ENCODE data around the gene SLC35F4. TPM values are rescaled to one million over a fixed set of nuclear protein-coding genes. Genes with fewer than 3 reads are reported as not detected.

Gene SLC35F4
- total RNA-seq, 6 experiments from 2014 or later: not detected

- no peak for DNase-seq
- H3K27ac Mint-ChIP-seq: no peak overlapping the region
- H3K4me3 Mint-ChIP-seq: no peak overlapping the region
- peaks cover 34% of the 10 kb centered on the region for H3K9me3 Mint-ChIP-seq
- H3K4me1 Mint-ChIP-seq (ENCODE audit: low read depth): no peaks in the 10 kb centered on the region
- no peaks in the 10 kb centered on the region for H3K27me3 Mint-ChIP-seq (ENCODE audit: insufficient read depth)
- no peaks in the 10 kb centered on the region for H3K36me3 Mint-ChIP-seq (ENCODE audit: low read depth)
- no peak for TF ChIP-seq CTCF (IDR thresholded peaks at IDR 0.05)
These were observed 53.8 kb downstream of the SLC35F4 start for GRCh38 chr14:57811998-57812546.

- Mint-ChIP-seq H3K4me1 (ENCODE audit: low read depth) (no peaks in the 10 kb centered on the region), H3K36me3 (ENCODE audit: low read depth) (no peaks in the 10 kb centered on the region), H3K9me3 (peaks cover 27% of the 10 kb centered on the region), H3K27me3 (ENCODE audit: insufficient read depth) (no peaks in the 10 kb centered on the region), H3K4me3 (no peak overlapping the region), H3K27ac (no peak overlapping the region)
- TF ChIP-seq CTCF (IDR thresholded peaks at IDR 0.05): no peak
- no peak for DNase-seq
These were observed 56.1 kb downstream of the SLC35F4 start for GRCh38 chr14:57809808-57810207.

- no peak overlapping the region for H3K27ac Mint-ChIP-seq
- TF ChIP-seq CTCF (IDR thresholded peaks at IDR 0.05): no peak
- H3K9me3 Mint-ChIP-seq: peaks cover 21% of the 10 kb centered on the region
- H3K27me3 Mint-ChIP-seq (ENCODE audit: insufficient read depth): no peaks in the 10 kb centered on the region
- no peaks in the 10 kb centered on the region for H3K36me3 Mint-ChIP-seq (ENCODE audit: low read depth)
- no peaks in the 10 kb centered on the region for H3K4me1 Mint-ChIP-seq (ENCODE audit: low read depth)
- no peak for DNase-seq
- H3K4me3 Mint-ChIP-seq: no peak overlapping the region
These were observed 68.7 kb downstream of the SLC35F4 start for GRCh38 chr14:57797160-57797559.

GRCh38 chr14:57796556-57796955 is 69.3 kb downstream of the SLC35F4 start:
- no peaks in the 10 kb centered on the region for H3K4me1 Mint-ChIP-seq (ENCODE audit: low read depth)
- no peaks in the 10 kb centered on the region for H3K27me3 Mint-ChIP-seq (ENCODE audit: insufficient read depth)
- H3K36me3 Mint-ChIP-seq (ENCODE audit: low read depth): no peaks in the 10 kb centered on the region
- H3K9me3 Mint-ChIP-seq: peaks cover 21% of the 10 kb centered on the region
- no peak for DNase-seq
- no peak overlapping the region for H3K4me3 Mint-ChIP-seq
- no peak overlapping the region for H3K27ac Mint-ChIP-seq
- no peak for TF ChIP-seq CTCF (IDR thresholded peaks at IDR 0.05)

DNA sequence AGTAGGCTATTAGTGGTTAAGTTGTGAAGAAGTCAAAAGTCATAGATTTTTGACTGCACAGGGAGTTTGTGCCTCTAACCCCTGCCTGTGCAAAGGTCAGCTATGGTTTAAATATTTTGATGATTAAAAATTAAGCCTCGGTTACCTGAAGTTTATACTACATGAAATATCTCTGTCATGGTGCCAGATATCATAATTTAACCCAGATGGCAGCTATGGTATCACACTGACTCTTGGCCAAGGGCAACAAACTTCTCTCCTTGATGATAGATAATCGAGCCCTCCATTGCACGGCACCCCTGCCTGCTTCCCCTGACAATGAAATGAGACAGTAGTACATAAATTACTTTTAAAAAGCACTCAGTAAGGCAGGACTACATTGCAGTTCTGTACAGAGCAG is 80.8 kb downstream of the SLC35F4 start:
- no peaks in the 10 kb centered on the region for H3K27me3 Mint-ChIP-seq (ENCODE audit: insufficient read depth)
- TF ChIP-seq CTCF (IDR thresholded peaks at IDR 0.05): no peak
- H3K4me1 Mint-ChIP-seq (ENCODE audit: low read depth): no peaks in the 10 kb centered on the region
- DNase-seq: no peak
- peaks cover 73% of the 10 kb centered on the region for H3K9me3 Mint-ChIP-seq
- H3K36me3 Mint-ChIP-seq (ENCODE audit: low read depth): no peaks in the 10 kb centered on the region
- H3K4me3 Mint-ChIP-seq: no peak overlapping the region
- no peak overlapping the region for H3K27ac Mint-ChIP-seq

DNA sequence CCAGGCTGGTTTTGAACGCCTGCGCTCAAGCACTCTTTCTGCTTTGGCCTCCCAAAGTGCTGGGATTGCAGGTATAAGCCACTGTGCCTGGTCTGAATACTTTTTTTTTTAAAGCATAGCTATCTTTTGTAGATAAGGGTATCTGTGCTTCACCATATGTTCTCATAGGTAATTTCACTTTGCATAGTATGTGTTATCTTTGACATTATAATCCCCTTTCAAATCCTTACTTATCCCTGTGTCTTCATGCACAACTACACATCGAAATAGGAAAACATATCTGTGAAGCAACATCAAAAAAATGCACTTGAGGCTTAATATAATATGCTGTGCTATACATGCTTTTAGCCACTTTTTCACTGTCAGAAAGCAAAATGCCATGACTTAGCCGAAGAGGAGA is 94.1 kb downstream of the SLC35F4 start:
- H3K4me1 Mint-ChIP-seq (ENCODE audit: low read depth): no peaks in the 10 kb centered on the region
- no peak overlapping the region for H3K27ac Mint-ChIP-seq
- no peaks in the 10 kb centered on the region; the same call in none of the 2 replicates for H3K36me3 Mint-ChIP-seq (ENCODE audit: low read depth)
- H3K27me3 Mint-ChIP-seq (ENCODE audit: insufficient read depth): no peaks in the 10 kb centered on the region
- no peak for DNase-seq
- no peak overlapping the region for H3K4me3 Mint-ChIP-seq
- H3K9me3 Mint-ChIP-seq: peaks cover 58% of the 10 kb centered on the region
- TF ChIP-seq CTCF (IDR thresholded peaks at IDR 0.05): no peak
